GM13977 (cell line): ENCODE data around the gene SLFN12.

Experiments used
- DNase-seq: peaks from one replicate; pipeline ENCODE4 v3.0.0; 2012; ENCODE audit warnings: low spot score
- CTCF ChIP-seq: IDR thresholded peaks from 2 replicates; pipeline ENCODE4 v1.5.1; 2012; ENCODE audit warnings: mild to moderate bottlenecking, control low read depth; ENCODE audit not compliant: insufficient read depth; ENCODE audit errors: extremely low read depth, missing control alignments
- in situ Hi-C: fragments of 300-500 bp; cut with MboI; formaldehyde crosslinking; loops from one replicate; pipeline ENCODE4 v1.12.0; 2022; ENCODE audit warnings: low sequenced_read_pairs, low pct_unique_long_range_greater_than_20kb, mixed read lengths, inconsistent platforms; ENCODE audit not compliant: unreplicated experiment

Gene SLFN12

GRCh38 chr17:35373534-35373983, 58.7 kb downstream of the SLFN12 start, which contains the start of gene SLFN11:
Gene SLFN11 (minus strand): TSS chr17:35373621. CDS start chr17:35363807, 9,814 bp downstream.
- TF ChIP-seq CTCF: no peak
- DNase-seq: peak; percentile 80
- in situ Hi-C loops: no loop called here

DNA sequence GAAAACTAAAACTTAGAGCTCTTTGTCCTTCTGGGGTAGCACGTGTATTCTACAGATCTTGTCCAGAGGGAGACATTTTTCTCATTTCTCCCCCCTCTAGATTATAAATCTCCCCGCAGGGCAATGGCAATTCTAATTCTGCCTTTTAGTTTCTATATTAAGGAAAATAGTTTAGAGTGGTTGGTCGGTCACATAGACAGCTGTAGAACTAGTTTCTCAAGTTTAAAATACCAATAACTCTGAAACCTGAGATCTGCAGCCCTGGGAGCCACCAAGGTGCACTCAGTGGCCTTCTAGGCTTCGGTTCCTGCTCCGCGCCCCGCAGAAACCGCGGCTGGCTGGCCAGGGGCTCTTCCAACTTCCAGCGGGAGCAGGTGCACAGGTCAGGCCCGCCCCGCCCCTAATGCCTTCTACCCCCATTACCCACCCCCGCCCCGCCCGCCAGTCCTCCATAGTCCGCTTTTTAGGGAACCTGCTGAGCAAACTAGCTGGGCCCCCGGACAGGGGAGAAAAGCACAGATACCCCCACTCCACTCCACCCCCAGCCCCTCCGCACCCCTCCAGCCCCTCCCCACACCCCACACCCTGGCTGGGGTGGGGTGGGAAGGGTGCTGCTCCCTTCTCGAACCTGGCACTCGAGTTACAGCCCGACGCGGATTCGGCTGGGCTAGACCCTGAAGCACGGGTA, 59.3 kb downstream of the SLFN12 start:
- TF ChIP-seq CTCF: no peak
- in situ Hi-C loops: no loop called here

DNA sequence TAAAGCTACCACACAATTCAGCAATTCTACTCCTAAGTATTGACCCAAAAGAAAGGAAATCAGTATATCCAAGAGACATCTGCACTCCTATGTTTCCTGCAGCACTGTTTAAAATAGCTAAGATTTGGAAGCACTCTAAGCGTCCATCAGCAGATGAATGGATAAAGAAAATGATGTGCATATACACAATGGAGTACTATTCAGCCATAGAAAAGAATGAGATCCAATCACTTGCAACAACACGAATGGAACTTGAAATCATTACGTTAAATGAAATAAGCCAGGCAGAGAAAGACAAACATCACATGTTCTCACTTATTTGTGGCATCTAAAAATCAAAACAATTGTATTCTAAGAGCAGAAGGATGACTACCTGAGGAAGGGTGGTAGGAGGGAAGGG, 60.4 kb downstream of the SLFN12 start:
- DNase-seq: no peak
- no peak for TF ChIP-seq CTCF
- in situ Hi-C loops: no loop called here

More for the DNA sequence above, 59.3 kb downstream of the SLFN12 start:
- peak; percentile 29 for DNase-seq

DNA sequence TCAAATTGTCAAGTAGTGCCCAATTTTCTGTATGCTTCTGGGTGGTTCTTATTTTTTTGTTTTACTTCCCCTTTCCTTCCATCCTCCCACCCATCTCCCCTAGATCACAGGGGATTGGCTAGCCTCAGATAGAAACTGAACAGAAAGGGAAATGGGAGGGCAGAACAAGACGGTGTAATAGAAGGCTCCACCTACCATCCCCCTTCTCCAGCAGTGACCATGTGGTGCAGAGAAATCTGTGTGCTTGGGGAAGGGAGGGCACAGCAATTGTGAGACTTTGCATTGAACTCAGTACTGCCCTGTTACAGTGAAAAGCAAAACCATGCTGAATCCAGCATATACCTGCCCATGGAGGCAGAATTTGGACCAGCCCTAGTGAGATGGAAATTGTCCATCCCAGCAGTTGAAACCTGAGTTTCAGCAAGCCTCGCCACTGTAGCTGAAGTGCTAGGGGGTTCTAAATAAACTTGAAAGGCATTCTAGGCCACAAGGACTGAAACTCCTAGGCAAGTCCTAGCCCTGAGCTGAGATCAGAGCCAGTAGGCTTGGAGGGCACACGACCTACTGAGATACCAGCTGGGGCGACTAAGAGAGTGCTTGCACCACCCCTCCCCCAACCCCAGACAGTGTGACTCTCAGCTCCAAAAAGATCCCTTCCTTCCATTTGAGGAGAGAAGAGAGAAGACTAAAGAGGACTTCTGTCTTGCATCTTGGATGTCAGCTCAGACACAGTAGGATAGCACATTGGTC, 64.0 kb downstream of the SLFN12 start:
- peak; percentile 74 for DNase-seq
- TF ChIP-seq CTCF: no peak
- in situ Hi-C loops: no loop called here

- TF ChIP-seq CTCF: no peak
- in situ Hi-C loops: no loop called here
- DNase-seq: no peak
Measured at GRCh38 chr17:35361027-35361426, 71.3 kb downstream of the SLFN12 start.
